ENCODE data around the gene SH3BGRL2.
"Not testable (repeated sequence)": the region's sequence is repeated elsewhere in the genome, so short reads cannot be mapped to it uniquely, and the experiment has no call there.

Gene SH3BGRL2

GRCh38 chr6:79650950-79651349 lies 19.8 kb downstream of the SH3BGRL2 start:
- no peak for DNase-seq

DNA sequence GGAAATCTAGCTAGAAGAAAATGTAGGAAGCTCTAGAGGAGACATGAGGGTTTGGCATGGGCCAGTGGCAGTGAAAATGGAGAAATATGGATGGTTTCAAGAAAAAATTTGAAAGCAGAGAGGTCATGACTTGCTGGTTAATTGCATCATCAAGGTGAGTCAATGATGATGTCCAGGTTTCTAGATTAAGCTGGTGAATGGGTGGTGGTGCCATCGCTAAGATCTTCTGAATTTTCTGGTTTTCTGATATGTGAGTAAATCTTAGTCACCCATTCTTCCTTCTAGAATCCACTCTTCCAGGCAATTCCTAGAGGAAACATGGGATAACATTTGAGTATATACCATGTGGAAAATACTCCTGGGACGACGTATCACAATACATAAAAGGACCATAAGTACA lies 25.0 kb downstream of the SH3BGRL2 start:
- DNase-seq = no peak

- DNase-seq = no peak
These were observed 26.1 kb downstream of the SH3BGRL2 start for GRCh38 chr6:79657238-79657637.

DNA sequence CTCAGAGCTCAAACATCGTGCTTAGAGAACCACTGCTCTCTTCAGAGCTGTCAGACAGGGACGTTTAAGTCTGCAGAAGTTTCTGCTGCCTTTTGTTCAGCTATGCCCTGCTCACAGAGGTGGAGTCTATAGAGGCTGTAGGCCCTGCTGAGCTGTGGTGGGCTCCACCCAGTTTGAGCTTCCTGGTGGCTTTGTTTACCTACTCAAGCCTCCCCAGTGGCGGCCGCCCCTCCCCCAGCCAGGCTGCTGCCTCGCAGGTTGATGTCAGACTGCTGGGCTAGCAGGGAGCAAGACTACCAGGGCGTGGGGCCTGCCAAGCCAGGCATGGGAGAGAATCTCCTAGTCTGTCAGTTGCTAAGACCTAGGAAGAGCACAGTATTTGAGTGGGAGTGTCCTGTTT lies 32.5 kb downstream of the SH3BGRL2 start:
- not testable (repeated sequence) for DNase-seq

DNA sequence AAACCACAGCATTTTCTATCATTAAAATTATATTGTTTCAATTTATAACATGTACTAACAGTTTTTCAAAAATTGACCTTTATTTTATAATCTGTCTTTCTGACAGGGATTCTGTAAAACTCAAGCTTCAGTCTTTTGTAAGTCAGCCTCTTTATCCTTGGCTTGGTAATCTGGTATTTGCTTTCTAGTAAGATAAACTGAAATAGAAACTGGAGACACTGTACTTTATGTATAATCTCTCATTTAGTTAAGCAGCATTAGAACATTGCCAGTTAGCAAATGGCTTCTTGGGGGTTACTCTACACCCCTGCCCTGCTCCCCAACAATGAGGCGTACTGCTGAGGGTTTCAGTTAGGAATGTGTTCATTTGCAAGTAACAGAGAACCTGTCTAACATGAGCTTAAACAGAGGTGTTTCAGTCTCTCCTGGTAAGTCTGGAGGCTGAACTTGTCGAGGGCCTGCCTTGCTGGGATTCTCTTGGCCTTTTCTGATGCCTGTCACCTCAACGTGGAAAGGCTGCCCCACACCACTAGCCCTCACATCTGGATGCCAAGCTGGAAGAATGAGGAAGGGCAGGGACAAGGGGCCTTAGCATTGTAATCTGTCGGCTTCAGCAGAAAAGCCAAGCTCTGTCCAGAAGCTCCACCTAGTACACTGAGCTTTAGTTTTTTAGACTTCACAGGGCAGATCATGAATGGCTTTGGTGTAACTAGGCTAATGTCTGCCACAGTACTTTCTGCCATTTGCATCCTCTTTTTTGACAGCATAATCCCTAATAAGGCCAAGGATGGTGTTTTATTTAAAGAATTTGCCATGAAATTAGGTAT lies 34.8 kb downstream of the SH3BGRL2 start:
- no peak for DNase-seq

DNA sequence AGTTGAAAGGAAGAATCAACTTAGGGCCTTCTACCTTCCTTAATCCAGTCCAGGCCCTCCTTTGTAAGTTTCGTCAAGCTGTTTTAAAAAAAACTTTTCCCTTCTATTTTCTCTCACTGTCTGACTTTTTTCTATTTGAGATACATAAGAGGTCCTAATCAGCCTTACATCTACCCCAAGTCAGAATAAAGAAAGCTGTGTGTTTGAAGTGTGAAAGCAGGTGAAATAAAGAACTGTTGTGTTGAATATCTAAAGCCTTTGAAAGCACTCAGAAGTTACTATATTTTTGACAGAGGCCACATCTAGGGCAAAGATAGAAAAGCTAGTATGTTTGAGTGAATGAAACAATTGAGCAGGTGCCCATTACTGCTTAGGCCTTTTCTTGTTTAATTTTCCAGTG lies 35.5 kb downstream of the SH3BGRL2 start:
- DNase-seq = no peak

DNA sequence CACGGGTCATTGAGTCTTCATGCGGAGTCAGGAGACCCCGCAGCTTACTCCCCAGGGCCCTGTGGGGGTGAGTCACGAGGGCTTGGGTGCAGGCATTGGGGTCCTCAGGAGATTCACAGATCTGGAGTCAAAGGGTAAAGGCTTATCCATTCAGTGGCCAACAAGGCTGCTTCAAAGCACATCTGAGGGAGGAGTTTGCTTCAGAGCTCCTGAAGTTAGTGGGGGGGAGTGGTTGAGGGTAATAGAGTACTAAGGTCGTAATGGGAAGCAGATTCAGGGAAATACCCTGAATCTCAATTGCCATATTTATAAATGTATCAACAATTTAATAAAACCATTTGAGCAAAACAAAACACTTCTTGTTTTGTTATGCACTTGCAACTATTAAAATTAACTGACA lies 37.3 kb downstream of the SH3BGRL2 start:
- DNase-seq = no peak

DNA sequence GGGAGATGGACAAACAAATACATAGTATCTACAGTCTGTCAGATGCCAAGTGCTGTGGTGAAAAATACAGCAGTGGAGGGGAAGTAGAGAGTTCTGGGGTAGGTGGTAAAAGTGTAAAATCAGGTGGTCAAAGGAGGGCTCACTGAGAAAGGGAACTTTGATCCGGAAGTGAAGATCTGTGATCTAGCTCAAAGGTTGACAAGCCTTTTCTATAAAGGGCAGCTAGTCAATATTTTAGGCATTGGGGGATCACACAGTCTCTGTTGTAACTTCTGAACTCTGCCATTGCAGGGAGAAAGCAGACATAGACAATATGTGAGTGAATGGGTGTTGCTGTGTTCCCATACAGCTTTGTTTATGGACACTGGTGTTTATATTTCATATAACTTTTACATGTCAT lies 38.6 kb downstream of the SH3BGRL2 start:
- DNase-seq = no peak

- no peak for DNase-seq
These were observed 39.7 kb downstream of the SH3BGRL2 start for GRCh38 chr6:79670789-79671188.

GRCh38 chr6:79671600-79672266 lies 40.6 kb downstream of the SH3BGRL2 start:
- DNase-seq = no peak

DNA sequence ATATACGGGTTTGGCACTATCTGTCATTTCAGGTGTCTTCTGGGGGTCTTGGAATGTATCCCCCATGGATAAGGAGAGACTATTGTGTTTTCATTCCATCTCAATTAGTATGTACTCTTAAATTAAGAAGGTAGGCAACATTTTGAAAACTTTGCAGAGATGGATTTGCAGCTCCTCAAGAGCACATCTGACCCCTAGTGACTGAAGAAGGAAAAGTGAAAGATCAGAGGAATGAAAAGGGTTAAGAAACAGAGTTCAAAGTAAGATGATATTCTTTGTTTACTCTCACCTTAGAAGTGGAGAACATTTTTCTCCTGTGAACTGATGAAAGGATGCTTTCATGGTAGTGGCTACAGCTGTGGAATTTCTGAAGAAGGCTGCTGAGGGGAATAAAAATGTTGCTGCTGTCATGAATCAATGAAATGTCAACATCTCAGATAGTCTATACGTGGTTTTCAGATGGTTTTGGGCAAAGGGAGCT lies 41.5 kb downstream of the SH3BGRL2 start:
- DNase-seq = no peak

GRCh38 chr6:79673947-79674346 lies 42.8 kb downstream of the SH3BGRL2 start:
- DNase-seq = no peak

DNA sequence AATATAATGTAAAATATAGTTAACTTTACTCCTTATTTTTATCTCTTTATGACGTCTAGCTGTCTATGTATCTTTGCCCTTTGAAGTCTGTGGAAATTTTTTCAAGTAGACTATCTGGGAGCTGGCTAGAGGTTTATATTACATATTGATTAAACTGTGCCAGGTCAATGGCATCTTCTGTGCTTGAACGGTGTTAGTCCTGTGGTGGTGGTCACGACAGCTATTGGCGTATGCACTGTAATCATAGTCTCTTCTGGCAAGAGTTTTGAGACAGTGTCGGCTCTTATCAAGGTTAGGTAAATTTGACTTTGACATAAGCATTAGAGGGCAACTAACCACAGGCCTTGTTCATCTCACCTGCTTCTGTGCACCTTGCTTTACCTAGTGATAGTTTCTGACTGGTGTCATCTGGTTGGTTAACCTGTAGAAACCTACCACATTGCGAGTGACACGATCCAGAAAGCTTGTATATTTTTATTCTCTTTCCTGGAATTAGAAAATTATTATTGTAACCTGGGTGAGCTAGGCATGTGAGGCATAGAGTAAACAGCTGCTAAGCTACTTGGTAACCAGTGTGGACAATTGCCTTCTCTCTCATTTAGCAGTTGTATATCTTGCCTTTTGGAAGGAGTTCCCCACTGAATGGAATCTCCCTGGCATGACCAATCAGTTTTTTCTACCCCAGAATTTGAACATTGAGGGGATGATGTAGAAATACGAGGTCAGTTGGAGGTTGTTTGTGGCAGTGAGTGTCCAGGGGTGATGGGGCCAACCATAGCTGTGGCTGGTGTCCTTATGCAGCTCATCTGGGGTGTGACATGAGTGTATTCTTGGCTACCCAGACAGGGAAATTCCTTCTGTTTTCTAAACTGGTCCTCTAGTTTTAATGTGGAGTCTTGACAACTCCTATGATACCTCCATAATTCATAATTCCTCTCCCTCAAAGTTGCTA lies 45.9 kb downstream of the SH3BGRL2 start:
- DNase-seq = no peak

- DNase-seq = not testable (repeated sequence)
These were observed 51.6 kb downstream of the SH3BGRL2 start for GRCh38 chr6:79682682-79683081.

- no peak for DNase-seq
These were observed 53.7 kb downstream of the SH3BGRL2 start for GRCh38 chr6:79684876-79685275.

DNA sequence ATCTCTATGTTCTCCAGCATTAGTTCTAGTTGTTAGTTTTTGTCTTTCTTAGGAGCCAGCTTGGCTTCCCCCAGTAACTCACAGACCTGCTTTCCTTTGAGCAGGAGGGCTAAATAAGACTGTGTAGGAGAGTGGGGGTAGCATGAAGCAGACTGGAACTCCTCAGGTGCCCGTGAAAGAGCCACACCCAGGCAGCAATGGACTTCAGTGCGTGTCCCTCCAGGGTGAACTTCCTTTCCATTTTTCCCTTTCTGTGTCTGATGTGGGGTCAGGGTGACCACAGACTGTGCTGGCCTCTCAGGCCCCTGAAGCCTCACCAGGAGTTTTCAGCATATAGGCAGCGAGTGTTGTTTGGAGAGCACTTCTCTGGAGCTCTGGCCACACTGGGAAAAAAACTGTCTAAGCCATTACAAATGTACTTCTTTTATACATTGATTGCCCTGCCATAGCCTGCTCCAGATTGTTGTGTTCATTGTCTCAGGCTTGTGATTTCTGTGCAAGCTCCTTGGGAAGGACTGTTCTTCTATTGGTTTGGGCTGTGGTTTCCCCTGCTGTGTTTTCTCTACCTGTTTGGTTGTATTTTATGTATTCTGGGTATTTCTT lies 55.7 kb downstream of the SH3BGRL2 start:
- DNase-seq = no peak

DNA sequence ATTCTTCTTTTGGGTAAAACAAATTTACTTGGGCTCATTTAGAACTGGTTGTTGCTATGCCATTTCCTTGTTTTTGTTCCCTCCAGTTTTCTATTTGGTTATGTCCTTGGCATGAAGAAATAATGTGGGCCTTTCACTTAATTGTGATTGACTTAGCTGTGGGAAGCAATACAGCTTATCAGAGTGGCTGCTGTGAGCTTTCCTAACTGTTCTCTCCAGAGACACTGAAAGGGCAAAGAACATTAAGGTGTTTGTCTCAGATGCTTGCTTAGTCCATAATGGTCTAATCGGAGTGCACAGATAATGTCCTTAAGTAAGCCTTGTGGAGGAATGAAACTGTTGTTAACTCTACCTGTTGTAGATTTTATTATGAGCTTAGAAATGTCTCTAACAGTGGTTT lies 56.6 kb downstream of the SH3BGRL2 start:
- no peak for DNase-seq

GRCh38 chr6:79694156-79694555 lies 63.0 kb downstream of the SH3BGRL2 start:
- DNase-seq = no peak

DNA sequence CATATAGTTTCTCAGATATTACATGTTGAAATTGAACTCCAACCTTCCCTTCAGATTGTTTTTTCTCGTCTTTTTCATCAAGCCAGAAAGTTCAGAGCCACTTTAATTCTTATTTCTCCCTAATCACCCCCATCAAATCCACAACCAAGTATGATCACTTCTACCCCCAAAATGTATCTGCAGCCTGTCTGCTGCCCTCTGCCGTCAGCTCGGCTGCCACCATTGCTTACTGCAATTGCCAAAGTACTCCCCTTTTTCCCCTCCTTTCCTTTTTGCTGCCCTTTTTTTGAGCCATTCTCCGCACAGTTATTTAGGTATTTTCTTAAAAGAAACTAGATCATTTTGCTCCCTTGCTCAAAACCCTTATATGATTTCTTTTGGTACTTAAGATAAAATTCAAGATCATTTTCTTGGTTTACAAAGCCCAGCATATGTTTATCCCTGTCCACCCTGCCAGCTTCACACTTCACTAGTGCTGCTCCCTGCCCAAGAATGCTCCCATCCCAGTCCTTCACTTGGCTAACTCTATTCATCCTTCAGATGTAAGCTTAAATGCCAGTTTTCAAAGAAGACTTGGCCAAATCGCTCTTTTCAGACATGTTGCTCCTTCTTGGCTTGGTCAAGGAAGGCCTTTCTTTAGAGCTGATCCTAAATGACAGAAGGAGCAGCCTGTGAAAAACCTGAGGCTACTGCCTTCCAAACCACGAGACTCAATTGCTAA lies 63.7 kb downstream of the SH3BGRL2 start:
- DNase-seq = no peak

GRCh38 chr6:79697430-79697829 lies 66.3 kb downstream of the SH3BGRL2 start:
- no peak for DNase-seq

DNA sequence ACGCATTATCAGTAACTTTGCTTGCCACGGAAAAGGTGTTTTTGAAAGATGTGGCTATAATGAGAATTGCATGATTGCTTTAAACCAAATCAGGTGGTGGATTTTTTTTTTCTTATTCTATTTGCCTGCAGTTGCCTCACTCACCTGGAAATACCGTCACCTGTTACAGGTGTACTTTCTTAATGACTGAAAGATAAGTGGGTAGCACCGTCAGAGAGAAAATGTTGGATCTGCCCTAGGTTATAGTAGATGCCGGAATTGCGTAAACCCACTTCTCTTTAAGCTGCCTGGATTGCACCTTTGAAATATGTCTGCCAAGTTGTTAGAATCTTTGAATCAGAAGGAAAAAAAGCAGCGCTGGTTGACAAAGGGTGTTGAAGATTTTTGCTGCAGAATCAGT lies 68.5 kb downstream of the SH3BGRL2 start:
- no peak for DNase-seq

DNA sequence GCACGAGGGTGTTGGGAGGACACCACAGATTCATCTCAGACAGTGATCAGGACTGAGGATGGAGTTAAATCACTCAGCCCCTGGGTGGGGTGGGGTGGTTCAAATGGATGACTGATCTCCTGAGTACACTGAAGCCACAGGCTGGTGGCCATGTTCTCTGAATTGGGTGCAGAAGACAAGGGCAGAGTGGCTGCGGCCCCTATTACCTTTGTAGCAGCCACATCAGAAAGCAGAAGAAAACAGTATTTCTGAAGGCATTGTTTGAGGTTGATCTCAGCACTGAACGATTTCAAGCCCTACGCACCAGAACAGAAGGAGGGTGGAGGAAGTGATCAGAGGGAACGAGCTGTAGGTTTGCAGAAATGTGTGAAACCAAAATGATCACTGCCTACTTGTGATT lies 71.6 kb downstream of the SH3BGRL2 start:
- no peak for DNase-seq
